ENCODE measurements around the gene HID1. TPM values are rescaled to one million over a fixed set of nuclear protein-coding genes. Genes with fewer than 3 reads are reported as not detected.

Gene HID1
- total and polyA plus RNA-seq, 9 of the 15 experiments (the other 6 are each of a cell fraction or from before 2014, with no cell fraction given): 0.14 to 2.1 (median 0.54) TPM; not detected in 2

DNA sequence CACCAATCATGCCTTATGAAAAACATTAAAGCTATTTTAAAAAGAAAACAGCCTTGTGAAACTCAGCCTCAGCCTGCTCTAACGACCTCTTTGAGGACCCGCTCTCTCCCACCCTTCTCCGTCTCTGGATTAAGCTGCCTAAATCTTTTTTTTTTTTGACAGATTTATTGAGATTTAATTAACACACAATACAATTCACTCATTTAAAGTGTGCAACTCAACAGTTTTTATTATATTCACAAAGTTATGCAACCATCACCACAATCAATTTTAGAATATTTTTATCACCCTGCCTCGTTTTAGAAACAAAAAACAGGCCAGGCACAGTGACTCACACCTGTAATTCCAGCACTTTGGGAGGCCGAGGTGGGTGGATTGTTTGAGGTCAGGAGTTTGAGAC, 23.3 kb upstream of the HID1 start:
- H3K79me2 ChIP-seq (ENCODE audit: control insufficient read depth, insufficient read depth, low read length): no peaks in the 10 kb centered on the region
- H3K4me2 ChIP-seq (ENCODE audit: insufficient read depth, low read length): no peak overlapping the region
- no peak overlapping the region for H3K4me3 ChIP-seq
- ATAC-seq (no peak), DNase-seq (ENCODE audit: extremely low read depth in 1 of 4, low spot score in 3 of 4) (no peak), FAIRE-seq (no peak)
- no peak overlapping the region for H2AFZ ChIP-seq (ENCODE audit: low read depth, low read length)
- 59% methylated on average over 5 of the region's 5 CpGs for WGBS (ENCODE audit: insufficient coverage, low coverage, missing lambda C conversion rate)
- no peaks in the 10 kb centered on the region for H3K9me1 ChIP-seq (ENCODE audit: control insufficient read depth, insufficient read depth, low read length)
- BruUV-seq (replicated peaks): no TSS peak
- CTCF ChIA-PET (ENCODE audit: low intra/inter-chr PET ratio): no interaction called here
- in situ Hi-C loops (cut with MboI) (no loop called here), intact Hi-C loops (cut with micrococcal nuclease) (no loop called here)
- no peaks in the 10 kb centered on the region for H3K27me3 ChIP-seq (ENCODE audit: control insufficient read depth in 2 of 2, insufficient read depth in 2 of 2, low read length in 2 of 2)
- TF ChIP-seq, protein P1, sequence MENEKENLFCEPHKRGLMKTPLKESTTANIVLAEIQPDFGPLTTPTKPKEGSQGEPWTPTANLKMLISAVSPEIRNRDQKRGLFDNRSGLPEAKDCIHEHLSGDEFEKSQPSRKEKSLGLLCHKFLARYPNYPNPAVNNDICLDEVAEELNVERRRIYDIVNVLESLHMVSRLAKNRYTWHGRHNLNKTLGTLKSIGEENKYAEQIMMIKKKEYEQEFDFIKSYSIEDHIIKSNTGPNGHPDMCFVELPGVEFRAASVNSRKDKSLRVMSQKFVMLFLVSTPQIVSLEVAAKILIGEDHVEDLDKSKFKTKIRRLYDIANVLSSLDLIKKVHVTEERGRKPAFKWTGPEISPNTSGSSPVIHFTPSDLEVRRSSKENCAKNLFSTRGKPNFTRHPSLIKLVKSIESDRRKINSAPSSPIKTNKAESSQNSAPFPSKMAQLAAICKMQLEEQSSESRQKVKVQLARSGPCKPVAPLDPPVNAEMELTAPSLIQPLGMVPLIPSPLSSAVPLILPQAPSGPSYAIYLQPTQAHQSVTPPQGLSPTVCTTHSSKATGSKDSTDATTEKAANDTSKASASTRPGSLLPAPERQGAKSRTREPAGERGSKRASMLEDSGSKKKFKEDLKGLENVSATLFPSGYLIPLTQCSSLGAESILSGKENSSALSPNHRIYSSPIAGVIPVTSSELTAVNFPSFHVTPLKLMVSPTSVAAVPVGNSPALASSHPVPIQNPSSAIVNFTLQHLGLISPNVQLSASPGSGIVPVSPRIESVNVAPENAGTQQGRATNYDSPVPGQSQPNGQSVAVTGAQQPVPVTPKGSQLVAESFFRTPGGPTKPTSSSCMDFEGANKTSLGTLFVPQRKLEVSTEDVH (IDR thresholded peaks at IDR 0.05; ENCODE audit: low read depth, partially characterized antibody): no peak
- TF ChIP-seq SP2 (IDR thresholded peaks at IDR 0.05; ENCODE audit: extremely low read depth, low read depth, low read length, poor library complexity, severe bottlenecking) (no peak), SMARCC2 (IDR thresholded peaks at IDR 0.05; ENCODE audit: low read depth) (no peak), RNF2 (IDR thresholded peaks at IDR 0.05) (no peak), ATF1 (CRISPR knock-in tag; IDR thresholded peaks at IDR 0.05) (no peak), ATF1 (tag; IDR thresholded peaks at IDR 0.05) (no peak), NFE2L1 (tag; IDR thresholded peaks at IDR 0.05; ENCODE audit: borderline replicate concordance, low read depth) (no peak)
- TF ChIP-seq, protein P2, sequence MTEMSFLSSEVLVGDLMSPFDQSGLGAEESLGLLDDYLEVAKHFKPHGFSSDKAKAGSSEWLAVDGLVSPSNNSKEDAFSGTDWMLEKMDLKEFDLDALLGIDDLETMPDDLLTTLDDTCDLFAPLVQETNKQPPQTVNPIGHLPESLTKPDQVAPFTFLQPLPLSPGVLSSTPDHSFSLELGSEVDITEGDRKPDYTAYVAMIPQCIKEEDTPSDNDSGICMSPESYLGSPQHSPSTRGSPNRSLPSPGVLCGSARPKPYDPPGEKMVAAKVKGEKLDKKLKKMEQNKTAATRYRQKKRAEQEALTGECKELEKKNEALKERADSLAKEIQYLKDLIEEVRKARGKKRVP (CRISPR knock-in tag; IDR thresholded peaks at IDR 0.05): no peak
- TF ChIP-seq, protein P3, sequence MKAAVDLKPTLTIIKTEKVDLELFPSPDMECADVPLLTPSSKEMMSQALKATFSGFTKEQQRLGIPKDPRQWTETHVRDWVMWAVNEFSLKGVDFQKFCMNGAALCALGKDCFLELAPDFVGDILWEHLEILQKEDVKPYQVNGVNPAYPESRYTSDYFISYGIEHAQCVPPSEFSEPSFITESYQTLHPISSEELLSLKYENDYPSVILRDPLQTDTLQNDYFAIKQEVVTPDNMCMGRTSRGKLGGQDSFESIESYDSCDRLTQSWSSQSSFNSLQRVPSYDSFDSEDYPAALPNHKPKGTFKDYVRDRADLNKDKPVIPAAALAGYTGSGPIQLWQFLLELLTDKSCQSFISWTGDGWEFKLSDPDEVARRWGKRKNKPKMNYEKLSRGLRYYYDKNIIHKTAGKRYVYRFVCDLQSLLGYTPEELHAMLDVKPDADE (conservative IDR thresholded peaks at IDR 0.05; ENCODE audit: control insufficient read depth, low read depth, low read length): no peak
- TF ChIP-seq, protein P4, sequence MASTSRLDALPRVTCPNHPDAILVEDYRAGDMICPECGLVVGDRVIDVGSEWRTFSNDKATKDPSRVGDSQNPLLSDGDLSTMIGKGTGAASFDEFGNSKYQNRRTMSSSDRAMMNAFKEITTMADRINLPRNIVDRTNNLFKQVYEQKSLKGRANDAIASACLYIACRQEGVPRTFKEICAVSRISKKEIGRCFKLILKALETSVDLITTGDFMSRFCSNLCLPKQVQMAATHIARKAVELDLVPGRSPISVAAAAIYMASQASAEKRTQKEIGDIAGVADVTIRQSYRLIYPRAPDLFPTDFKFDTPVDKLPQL (IDR thresholded peaks at IDR 0.05; ENCODE audit: extremely low read depth, insufficient read length): no peak
- H3K4me1 ChIP-seq (replicated peaks in 1 of 2; ENCODE audit: control insufficient read depth in 2 of 2, insufficient read depth in 2 of 2, low read length in 2 of 2): peaks cover 0 to 11% of the 10 kb centered on the region in 2 experiments; a peak in 3 of 5 replicates
- no peak overlapping the region for H3K27ac ChIP-seq (ENCODE audit: extremely low read depth, low read depth, low read length)
- H3K9me3 ChIP-seq (replicated peaks; ENCODE audit: control insufficient read depth, insufficient read depth, low read depth, low read length): no peaks in the 10 kb centered on the region
- H3K36me3 ChIP-seq (ENCODE audit: control insufficient read depth, insufficient read depth, low read length): peaks cover 8% of the 10 kb centered on the region; the same call in 1 of the 3 replicates
- H3K9ac ChIP-seq (ENCODE audit: insufficient read depth in 1 of 2, low read depth in 2 of 2, low read length in 2 of 2): no peak overlapping the region
- no peaks in the 10 kb centered on the region for H4K20me1 ChIP-seq (replicated peaks; ENCODE audit: control insufficient read depth, insufficient read depth, low read length)
- POLR2A ChIA-PET: interaction anchor here (0.9 to 1.1 kb wide), 2 partner anchors 13 to 17 kb away, joined by 3 read pairs; partner anchors contain the start of gene MRPL58
